Measurements from ENCODE around the gene BBS9.

Gene BBS9

DNA sequence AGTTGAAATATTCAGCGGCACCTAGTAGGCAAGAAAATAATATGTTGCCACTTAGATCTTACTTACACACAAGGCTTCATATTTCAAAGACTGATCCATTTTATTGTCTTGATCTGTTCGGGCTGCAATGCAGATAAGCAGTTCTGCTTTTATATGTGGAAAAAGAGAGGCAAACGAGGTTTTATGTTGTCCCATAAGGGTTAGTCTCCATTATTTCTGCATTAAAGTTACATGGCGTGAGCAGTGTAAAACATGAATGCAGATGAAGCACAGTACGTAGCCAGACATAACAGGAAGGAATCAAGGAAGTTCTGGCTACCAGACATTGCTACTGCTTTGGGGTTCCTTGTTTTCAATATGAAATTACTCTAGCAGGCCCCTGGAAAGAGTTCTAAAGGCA lies 224.8 kb downstream of the BBS9 start:
- Histone ChIP-seq H3K4me3 (ENCODE audit: low read length in 2 of 2) (no peak overlapping the region), H3K9me3 (ENCODE audit: control insufficient read depth in 2 of 2, low read length in 2 of 2) (no peaks in the 10 kb centered on the region), H3K4me1 (ENCODE audit: control insufficient read depth, insufficient read depth, low read length) (no peaks in the 10 kb centered on the region), H3K27ac (ENCODE audit: low read length) (no peak overlapping the region), H3K36me3 (ENCODE audit: control insufficient read depth in 2 of 2, insufficient read depth in 2 of 2, low read length in 2 of 2) (no peaks in the 10 kb centered on the region), H3K9ac (ENCODE audit: low read length in 2 of 2) (no peak overlapping the region), H3K27me3 (ENCODE audit: control insufficient read depth in 1 of 2, insufficient read depth in 2 of 2, low read length in 2 of 2) (no peaks in the 10 kb centered on the region)

GRCh38 chr7:33355386-33355785 lies 226.0 kb downstream of the BBS9 start:
- H3K4me1 ChIP-seq (ENCODE audit: control insufficient read depth, insufficient read depth, low read length), result no peaks in the 10 kb centered on the region

GRCh38 chr7:33356336-33356735 lies 227.0 kb downstream of the BBS9 start:
- no peak overlapping the region for H3K9ac ChIP-seq (ENCODE audit: low read length in 2 of 2)
- H3K27me3 ChIP-seq (ENCODE audit: control insufficient read depth in 1 of 2, insufficient read depth in 2 of 2, low read length in 2 of 2), result no peaks in the 10 kb centered on the region
- H3K9me3 ChIP-seq (ENCODE audit: control insufficient read depth in 2 of 2, low read length in 2 of 2), result no peaks in the 10 kb centered on the region
- no peak overlapping the region for H3K4me3 ChIP-seq (ENCODE audit: low read length in 2 of 2)
- H3K4me1 ChIP-seq (ENCODE audit: control insufficient read depth, insufficient read depth, low read length), result no peaks in the 10 kb centered on the region
- no peak overlapping the region for H3K27ac ChIP-seq (ENCODE audit: low read length)
- no peaks in the 10 kb centered on the region for H3K36me3 ChIP-seq (ENCODE audit: control insufficient read depth in 2 of 2, insufficient read depth in 2 of 2, low read length in 2 of 2)

More at GRCh38 chr7:33355386-33355785, 226.0 kb downstream of the BBS9 start:
- no peaks in the 10 kb centered on the region for H3K36me3 ChIP-seq (ENCODE audit: control insufficient read depth in 2 of 2, insufficient read depth in 2 of 2, low read length in 2 of 2)
- H3K9me3 ChIP-seq (ENCODE audit: control insufficient read depth in 2 of 2, low read length in 2 of 2), result no peaks in the 10 kb centered on the region
- H3K27ac ChIP-seq (ENCODE audit: low read length), result no peak overlapping the region
- H3K9ac ChIP-seq (ENCODE audit: low read length in 2 of 2), result no peak overlapping the region
- H3K4me3 ChIP-seq (ENCODE audit: low read length in 2 of 2), result no peak overlapping the region
- no peaks in the 10 kb centered on the region for H3K27me3 ChIP-seq (ENCODE audit: control insufficient read depth in 1 of 2, insufficient read depth in 2 of 2, low read length in 2 of 2)

DNA sequence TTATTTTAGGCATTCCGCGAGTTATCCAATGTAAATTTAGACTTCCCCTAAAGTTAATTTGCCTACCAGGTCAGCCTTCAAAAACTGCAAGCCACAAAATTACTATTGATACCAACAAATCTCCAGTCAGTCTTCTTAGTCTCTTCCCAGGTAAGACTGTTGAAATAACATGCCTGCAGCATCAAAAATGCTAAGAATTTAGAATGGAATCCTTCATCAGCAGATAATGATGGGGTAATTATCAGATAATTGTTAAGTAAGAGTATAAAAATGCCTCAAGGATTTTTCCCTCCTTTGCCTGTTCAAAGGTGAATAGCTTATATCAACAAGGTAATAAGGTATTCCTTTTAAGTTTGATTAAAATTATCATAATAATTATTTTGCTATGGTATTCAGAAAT lies 228.5 kb downstream of the BBS9 start:
- Histone ChIP-seq H3K27me3 (ENCODE audit: control insufficient read depth in 1 of 2, insufficient read depth in 2 of 2, low read length in 2 of 2) (no peaks in the 10 kb centered on the region), H3K4me3 (ENCODE audit: low read length in 2 of 2) (no peak overlapping the region), H3K36me3 (ENCODE audit: control insufficient read depth in 2 of 2, insufficient read depth in 2 of 2, low read length in 2 of 2) (no peaks in the 10 kb centered on the region), H3K9ac (ENCODE audit: low read length in 2 of 2) (no peak overlapping the region), H3K27ac (ENCODE audit: low read length) (no peak overlapping the region), H3K9me3 (ENCODE audit: control insufficient read depth in 2 of 2, low read length in 2 of 2) (no peaks in the 10 kb centered on the region), H3K4me1 (ENCODE audit: control insufficient read depth, insufficient read depth, low read length) (no peaks in the 10 kb centered on the region)

DNA sequence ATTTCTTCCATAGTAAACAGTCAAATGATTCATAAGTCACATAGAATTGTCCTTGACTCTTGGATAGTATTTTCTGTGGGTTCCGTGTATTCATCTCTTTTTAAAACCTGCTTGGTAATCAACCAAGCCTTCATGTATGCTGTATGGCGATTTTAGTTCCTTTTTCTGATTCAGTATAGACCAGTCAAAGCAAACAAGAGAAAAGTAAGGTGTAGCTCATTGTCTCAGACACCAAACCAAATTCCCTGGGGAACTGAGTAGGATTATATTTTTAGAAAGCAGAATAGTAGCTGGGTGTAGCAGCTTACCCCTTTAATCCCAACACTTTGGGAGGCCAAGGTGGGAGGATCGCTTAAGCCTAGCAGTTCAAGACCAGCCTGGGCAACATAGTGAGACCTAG lies 240.5 kb downstream of the BBS9 start:
- H3K27ac ChIP-seq (ENCODE audit: low read length), result no peak overlapping the region
- no peak overlapping the region for H3K9ac ChIP-seq (ENCODE audit: low read length in 2 of 2)
- H3K36me3 ChIP-seq (ENCODE audit: control insufficient read depth in 2 of 2, insufficient read depth in 2 of 2, low read length in 2 of 2), result peaks cover 0 to 4% of the 10 kb centered on the region in 2 donors
- H3K9me3 ChIP-seq (ENCODE audit: control insufficient read depth in 2 of 2, low read length in 2 of 2), result peaks cover 2 to 3% of the 10 kb centered on the region in 2 donors
- no peak overlapping the region for H3K4me3 ChIP-seq (ENCODE audit: low read length in 2 of 2)
- no peaks in the 10 kb centered on the region for H3K27me3 ChIP-seq (ENCODE audit: control insufficient read depth in 1 of 2, insufficient read depth in 2 of 2, low read length in 2 of 2)
- no peaks in the 10 kb centered on the region for H3K4me1 ChIP-seq (ENCODE audit: control insufficient read depth, insufficient read depth, low read length)

GRCh38 chr7:33373195-33373594 lies 243.8 kb downstream of the BBS9 start:
- no peak overlapping the region for H3K27ac ChIP-seq (ENCODE audit: low read length)
- H3K27me3 ChIP-seq (ENCODE audit: control insufficient read depth in 1 of 2, insufficient read depth in 2 of 2, low read length in 2 of 2), result no peaks in the 10 kb centered on the region
- H3K9me3 ChIP-seq (ENCODE audit: control insufficient read depth in 2 of 2, low read length in 2 of 2), result no peaks in the 10 kb centered on the region
- no peaks in the 10 kb centered on the region for H3K4me1 ChIP-seq (ENCODE audit: control insufficient read depth, insufficient read depth, low read length)
- no peak overlapping the region for H3K4me3 ChIP-seq (ENCODE audit: low read length in 2 of 2)
- no peak overlapping the region for H3K9ac ChIP-seq (ENCODE audit: low read length in 2 of 2)
- no peaks in the 10 kb centered on the region for H3K36me3 ChIP-seq (ENCODE audit: control insufficient read depth in 2 of 2, insufficient read depth in 2 of 2, low read length in 2 of 2)

- Histone ChIP-seq H3K36me3 (ENCODE audit: control insufficient read depth in 2 of 2, insufficient read depth in 2 of 2, low read length in 2 of 2) (peaks cover 6 to 13% of the 10 kb centered on the region in 2 donors), H3K27me3 (ENCODE audit: control insufficient read depth in 1 of 2, insufficient read depth in 2 of 2, low read length in 2 of 2) (no peaks in the 10 kb centered on the region), H3K9ac (ENCODE audit: low read length in 2 of 2) (no peak overlapping the region), H3K9me3 (ENCODE audit: control insufficient read depth in 2 of 2, low read length in 2 of 2) (no peaks in the 10 kb centered on the region), H3K27ac (ENCODE audit: low read length) (no peak overlapping the region), H3K4me1 (ENCODE audit: control insufficient read depth, insufficient read depth, low read length) (no peaks in the 10 kb centered on the region), H3K4me3 (ENCODE audit: low read length in 2 of 2) (no peak overlapping the region)
Measured at GRCh38 chr7:33379891-33380525, 250.6 kb downstream of the BBS9 start.

- Histone ChIP-seq H3K36me3 (ENCODE audit: control insufficient read depth in 2 of 2, insufficient read depth in 2 of 2, low read length in 2 of 2) (peaks cover 0 to 5% of the 10 kb centered on the region in 2 donors), H3K27ac (ENCODE audit: low read length) (no peak overlapping the region), H3K4me3 (ENCODE audit: low read length in 2 of 2) (no peak overlapping the region), H3K4me1 (ENCODE audit: control insufficient read depth, insufficient read depth, low read length) (no peaks in the 10 kb centered on the region), H3K9me3 (ENCODE audit: control insufficient read depth in 2 of 2, low read length in 2 of 2) (no peaks in the 10 kb centered on the region), H3K9ac (ENCODE audit: low read length in 2 of 2) (no peak overlapping the region), H3K27me3 (ENCODE audit: control insufficient read depth in 1 of 2, insufficient read depth in 2 of 2, low read length in 2 of 2) (no peaks in the 10 kb centered on the region)
Measured at GRCh38 chr7:33388332-33388731, 259.0 kb downstream of the BBS9 start.

DNA sequence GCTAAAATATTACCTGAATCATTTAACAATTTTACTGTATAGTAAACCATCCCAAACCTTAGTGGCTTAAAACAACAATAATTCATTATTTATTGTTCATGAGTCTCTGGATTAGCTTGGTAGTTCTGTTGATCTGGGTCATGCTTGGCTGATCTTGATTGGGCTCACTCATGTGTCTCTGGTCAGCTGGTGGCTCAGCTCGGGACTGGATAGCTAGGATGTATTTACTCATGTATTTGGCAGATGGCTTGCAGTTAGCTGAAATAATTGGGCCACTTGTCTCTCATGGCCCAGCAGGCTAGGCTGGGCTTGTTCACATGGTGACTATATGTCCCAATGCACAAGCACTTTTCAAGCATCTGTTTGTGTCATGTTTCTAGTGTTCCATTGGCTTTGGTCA lies 262.8 kb downstream of the BBS9 start:
- Histone ChIP-seq H3K36me3 (ENCODE audit: control insufficient read depth in 2 of 2, insufficient read depth in 2 of 2, low read length in 2 of 2) (no peaks in the 10 kb centered on the region), H3K4me3 (ENCODE audit: low read length in 2 of 2) (no peak overlapping the region), H3K27ac (ENCODE audit: low read length) (no peak overlapping the region), H3K27me3 (ENCODE audit: control insufficient read depth in 1 of 2, insufficient read depth in 2 of 2, low read length in 2 of 2) (no peaks in the 10 kb centered on the region), H3K9ac (ENCODE audit: low read length in 2 of 2) (no peak overlapping the region), H3K9me3 (ENCODE audit: control insufficient read depth in 2 of 2, low read length in 2 of 2) (no peaks in the 10 kb centered on the region), H3K4me1 (ENCODE audit: control insufficient read depth, insufficient read depth, low read length) (no peaks in the 10 kb centered on the region)

- Histone ChIP-seq H3K4me1 (ENCODE audit: control insufficient read depth, insufficient read depth, low read length) (no peaks in the 10 kb centered on the region), H3K36me3 (ENCODE audit: control insufficient read depth in 2 of 2, insufficient read depth in 2 of 2, low read length in 2 of 2) (no peaks in the 10 kb centered on the region), H3K9ac (ENCODE audit: low read length in 2 of 2) (no peak overlapping the region), H3K4me3 (ENCODE audit: low read length in 2 of 2) (no peak overlapping the region), H3K9me3 (ENCODE audit: control insufficient read depth in 2 of 2, low read length in 2 of 2) (no peaks in the 10 kb centered on the region), H3K27me3 (ENCODE audit: control insufficient read depth in 1 of 2, insufficient read depth in 2 of 2, low read length in 2 of 2) (no peaks in the 10 kb centered on the region), H3K27ac (ENCODE audit: low read length) (no peak overlapping the region)
Measured at GRCh38 chr7:33393770-33394169, 264.4 kb downstream of the BBS9 start.

DNA sequence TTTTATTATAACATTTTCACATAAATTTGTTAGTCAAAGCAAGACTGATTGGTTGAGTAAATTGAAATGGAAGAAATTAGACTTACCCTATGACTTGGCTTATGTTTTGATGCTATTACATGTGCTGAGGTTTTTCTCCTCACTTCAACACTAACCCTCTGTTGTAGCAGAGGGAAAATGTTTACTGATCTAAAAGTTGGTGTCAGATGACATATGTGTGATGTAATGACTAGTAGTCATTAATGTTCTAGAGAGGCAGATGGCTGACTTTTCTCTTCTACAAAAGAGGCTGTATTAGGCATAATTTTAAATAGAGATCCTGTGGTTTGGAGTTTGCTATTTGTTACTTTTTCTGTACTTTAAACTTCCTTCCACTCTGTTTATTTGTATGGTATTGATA lies 266.0 kb downstream of the BBS9 start:
- H3K9ac ChIP-seq (ENCODE audit: low read length in 2 of 2), result no peak overlapping the region
- no peak overlapping the region for H3K4me3 ChIP-seq (ENCODE audit: low read length in 2 of 2)
- H3K27ac ChIP-seq (ENCODE audit: low read length), result no peak overlapping the region
- H3K4me1 ChIP-seq (ENCODE audit: control insufficient read depth, insufficient read depth, low read length), result no peaks in the 10 kb centered on the region
- no peaks in the 10 kb centered on the region for H3K9me3 ChIP-seq (ENCODE audit: control insufficient read depth in 2 of 2, low read length in 2 of 2)
- no peaks in the 10 kb centered on the region for H3K36me3 ChIP-seq (ENCODE audit: control insufficient read depth in 2 of 2, insufficient read depth in 2 of 2, low read length in 2 of 2)
- no peaks in the 10 kb centered on the region for H3K27me3 ChIP-seq (ENCODE audit: control insufficient read depth in 1 of 2, insufficient read depth in 2 of 2, low read length in 2 of 2)

Data from stomach smooth muscle (tissue), 2 donors.